ENCODE results near the gene FBXO30. TPM values are rescaled to one million over a fixed set of nuclear protein-coding genes. Genes with fewer than 3 reads are reported as not detected.

Gene FBXO30
- total and polyA plus RNA-seq, 4 donors, result 0.90 to 15.5 (median 3.5) TPM

DNA sequence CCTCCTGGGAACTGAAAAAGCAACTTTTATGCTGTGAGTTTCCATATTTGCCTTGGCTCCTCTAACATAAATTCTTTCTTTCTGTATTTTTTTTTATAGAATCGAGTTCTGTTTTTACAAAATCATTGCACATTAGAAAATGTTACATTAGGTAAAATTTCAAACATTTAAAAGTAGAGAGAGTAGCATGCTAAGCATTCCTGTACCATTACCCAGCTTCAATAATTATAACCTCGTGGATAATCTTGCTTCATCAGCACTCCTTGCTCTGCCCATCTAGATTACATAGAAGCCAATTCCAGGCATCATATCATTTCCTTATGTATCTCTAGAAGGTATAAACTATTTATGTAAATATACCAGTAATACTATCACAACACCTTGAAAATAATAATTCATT, 15.4 kb upstream of the FBXO30 start:
- 84% methylated on average over 2 of the region's 2 CpGs for WGBS
- TF ChIP-seq, protein P1, sequence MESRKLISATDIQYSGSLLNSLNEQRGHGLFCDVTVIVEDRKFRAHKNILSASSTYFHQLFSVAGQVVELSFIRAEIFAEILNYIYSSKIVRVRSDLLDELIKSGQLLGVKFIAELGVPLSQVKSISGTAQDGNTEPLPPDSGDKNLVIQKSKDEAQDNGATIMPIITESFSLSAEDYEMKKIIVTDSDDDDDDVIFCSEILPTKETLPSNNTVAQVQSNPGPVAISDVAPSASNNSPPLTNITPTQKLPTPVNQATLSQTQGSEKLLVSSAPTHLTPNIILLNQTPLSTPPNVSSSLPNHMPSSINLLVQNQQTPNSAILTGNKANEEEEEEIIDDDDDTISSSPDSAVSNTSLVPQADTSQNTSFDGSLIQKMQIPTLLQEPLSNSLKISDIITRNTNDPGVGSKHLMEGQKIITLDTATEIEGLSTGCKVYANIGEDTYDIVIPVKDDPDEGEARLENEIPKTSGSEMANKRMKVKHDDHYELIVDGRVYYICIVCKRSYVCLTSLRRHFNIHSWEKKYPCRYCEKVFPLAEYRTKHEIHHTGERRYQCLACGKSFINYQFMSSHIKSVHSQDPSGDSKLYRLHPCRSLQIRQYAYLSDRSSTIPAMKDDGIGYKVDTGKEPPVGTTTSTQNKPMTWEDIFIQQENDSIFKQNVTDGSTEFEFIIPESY (IDR thresholded peaks at IDR 0.05), result no peak
- no peak for TF ChIP-seq FOXA2 (IDR thresholded peaks at IDR 0.05)
- TF ChIP-seq, protein P2, sequence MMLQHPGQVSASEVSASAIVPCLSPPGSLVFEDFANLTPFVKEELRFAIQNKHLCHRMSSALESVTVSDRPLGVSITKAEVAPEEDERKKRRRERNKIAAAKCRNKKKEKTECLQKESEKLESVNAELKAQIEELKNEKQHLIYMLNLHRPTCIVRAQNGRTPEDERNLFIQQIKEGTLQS (IDR thresholded peaks at IDR 0.05), result no peak
- TF ChIP-seq, protein P3, sequence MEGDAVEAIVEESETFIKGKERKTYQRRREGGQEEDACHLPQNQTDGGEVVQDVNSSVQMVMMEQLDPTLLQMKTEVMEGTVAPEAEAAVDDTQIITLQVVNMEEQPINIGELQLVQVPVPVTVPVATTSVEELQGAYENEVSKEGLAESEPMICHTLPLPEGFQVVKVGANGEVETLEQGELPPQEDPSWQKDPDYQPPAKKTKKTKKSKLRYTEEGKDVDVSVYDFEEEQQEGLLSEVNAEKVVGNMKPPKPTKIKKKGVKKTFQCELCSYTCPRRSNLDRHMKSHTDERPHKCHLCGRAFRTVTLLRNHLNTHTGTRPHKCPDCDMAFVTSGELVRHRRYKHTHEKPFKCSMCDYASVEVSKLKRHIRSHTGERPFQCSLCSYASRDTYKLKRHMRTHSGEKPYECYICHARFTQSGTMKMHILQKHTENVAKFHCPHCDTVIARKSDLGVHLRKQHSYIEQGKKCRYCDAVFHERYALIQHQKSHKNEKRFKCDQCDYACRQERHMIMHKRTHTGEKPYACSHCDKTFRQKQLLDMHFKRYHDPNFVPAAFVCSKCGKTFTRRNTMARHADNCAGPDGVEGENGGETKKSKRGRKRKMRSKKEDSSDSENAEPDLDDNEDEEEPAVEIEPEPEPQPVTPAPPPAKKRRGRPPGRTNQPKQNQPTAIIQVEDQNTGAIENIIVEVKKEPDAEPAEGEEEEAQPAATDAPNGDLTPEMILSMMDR (IDR thresholded peaks at IDR 0.05; ENCODE audit: low read depth, low read length, missing input control), result no peak
- TF ChIP-seq TAF1 (conservative IDR thresholded peaks at IDR 0.05), result no peak

DNA sequence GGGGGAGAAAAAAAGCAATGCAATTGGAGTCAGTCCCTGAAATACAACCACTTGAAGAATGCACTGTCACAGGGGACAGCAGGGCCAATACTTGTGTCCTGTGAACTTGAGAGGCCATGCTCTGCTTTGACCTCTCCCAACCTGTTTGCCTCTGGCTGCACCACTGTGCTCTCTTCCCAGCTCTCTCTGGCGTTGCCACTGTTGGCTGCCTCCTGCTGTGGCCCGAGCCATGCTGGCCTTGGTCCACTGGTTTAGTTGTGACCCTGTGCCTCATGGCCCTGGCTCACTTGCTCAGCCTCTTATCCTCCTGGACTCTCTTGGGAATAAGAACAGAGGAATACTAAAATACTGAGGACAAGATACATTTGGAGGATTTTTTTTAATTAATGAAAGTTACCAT, 14.5 kb upstream of the FBXO30 start:
- H3K9me3 ChIP-seq (ENCODE audit: control insufficient read depth in 4 of 4, low read length in 3 of 4), result no peaks in the 10 kb centered on the region
- DNase-seq (ENCODE audit: low spot score), result no peak
- TF ChIP-seq, protein P4, sequence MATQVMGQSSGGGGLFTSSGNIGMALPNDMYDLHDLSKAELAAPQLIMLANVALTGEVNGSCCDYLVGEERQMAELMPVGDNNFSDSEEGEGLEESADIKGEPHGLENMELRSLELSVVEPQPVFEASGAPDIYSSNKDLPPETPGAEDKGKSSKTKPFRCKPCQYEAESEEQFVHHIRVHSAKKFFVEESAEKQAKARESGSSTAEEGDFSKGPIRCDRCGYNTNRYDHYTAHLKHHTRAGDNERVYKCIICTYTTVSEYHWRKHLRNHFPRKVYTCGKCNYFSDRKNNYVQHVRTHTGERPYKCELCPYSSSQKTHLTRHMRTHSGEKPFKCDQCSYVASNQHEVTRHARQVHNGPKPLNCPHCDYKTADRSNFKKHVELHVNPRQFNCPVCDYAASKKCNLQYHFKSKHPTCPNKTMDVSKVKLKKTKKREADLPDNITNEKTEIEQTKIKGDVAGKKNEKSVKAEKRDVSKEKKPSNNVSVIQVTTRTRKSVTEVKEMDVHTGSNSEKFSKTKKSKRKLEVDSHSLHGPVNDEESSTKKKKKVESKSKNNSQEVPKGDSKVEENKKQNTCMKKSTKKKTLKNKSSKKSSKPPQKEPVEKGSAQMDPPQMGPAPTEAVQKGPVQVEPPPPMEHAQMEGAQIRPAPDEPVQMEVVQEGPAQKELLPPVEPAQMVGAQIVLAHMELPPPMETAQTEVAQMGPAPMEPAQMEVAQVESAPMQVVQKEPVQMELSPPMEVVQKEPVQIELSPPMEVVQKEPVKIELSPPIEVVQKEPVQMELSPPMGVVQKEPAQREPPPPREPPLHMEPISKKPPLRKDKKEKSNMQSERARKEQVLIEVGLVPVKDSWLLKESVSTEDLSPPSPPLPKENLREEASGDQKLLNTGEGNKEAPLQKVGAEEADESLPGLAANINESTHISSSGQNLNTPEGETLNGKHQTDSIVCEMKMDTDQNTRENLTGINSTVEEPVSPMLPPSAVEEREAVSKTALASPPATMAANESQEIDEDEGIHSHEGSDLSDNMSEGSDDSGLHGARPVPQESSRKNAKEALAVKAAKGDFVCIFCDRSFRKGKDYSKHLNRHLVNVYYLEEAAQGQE (IDR thresholded peaks at IDR 0.05), result no peak
- TF ChIP-seq RXRA (IDR thresholded peaks at IDR 0.05), result peak; percentile 9 to 28
- H3K27me3 ChIP-seq (ENCODE audit: control insufficient read depth in 4 of 4, insufficient read depth in 4 of 4, low read length in 3 of 4), result no peaks in the 10 kb centered on the region
- no peaks in the 10 kb centered on the region for H3K4me1 ChIP-seq (ENCODE audit: control insufficient read depth in 4 of 4, insufficient read depth in 4 of 4, low read length in 3 of 4)
- no peak overlapping the region for H3K4me3 ChIP-seq (ENCODE audit: low read depth in 1 of 3, low read length in 3 of 3)
- 27% methylated on average over 2 of the region's 2 CpGs for WGBS
- no peak overlapping the region for H3K27ac ChIP-seq (ENCODE audit: low read depth in 1 of 2, low read length in 2 of 2)
- no peaks in the 10 kb centered on the region for H3K36me3 ChIP-seq (ENCODE audit: control insufficient read depth in 4 of 4, insufficient read depth in 3 of 4, low read depth in 1 of 4, low read length in 3 of 4)
- no peak overlapping the region for H3K9ac ChIP-seq (ENCODE audit: low read depth in 1 of 2, low read length in 2 of 2)

More for the DNA sequence above, 15.4 kb upstream of the FBXO30 start:
- Histone ChIP-seq H3K27ac (ENCODE audit: low read depth in 1 of 2, low read length in 2 of 2) (no peak overlapping the region), H3K27me3 (ENCODE audit: control insufficient read depth in 4 of 4, insufficient read depth in 4 of 4, low read length in 3 of 4) (no peaks in the 10 kb centered on the region), H3K9me3 (ENCODE audit: control insufficient read depth in 4 of 4, low read length in 3 of 4) (no peaks in the 10 kb centered on the region), H3K9ac (ENCODE audit: low read depth in 1 of 2, low read length in 2 of 2) (no peak overlapping the region), H3K4me1 (ENCODE audit: control insufficient read depth in 4 of 4, insufficient read depth in 4 of 4, low read length in 3 of 4) (no peaks in the 10 kb centered on the region), H3K36me3 (ENCODE audit: control insufficient read depth in 4 of 4, insufficient read depth in 3 of 4, low read depth in 1 of 4, low read length in 3 of 4) (no peaks in the 10 kb centered on the region), H3K4me3 (ENCODE audit: low read depth in 1 of 3, low read length in 3 of 3) (no peak overlapping the region)
- DNase-seq (ENCODE audit: low spot score), result no peak

DNA sequence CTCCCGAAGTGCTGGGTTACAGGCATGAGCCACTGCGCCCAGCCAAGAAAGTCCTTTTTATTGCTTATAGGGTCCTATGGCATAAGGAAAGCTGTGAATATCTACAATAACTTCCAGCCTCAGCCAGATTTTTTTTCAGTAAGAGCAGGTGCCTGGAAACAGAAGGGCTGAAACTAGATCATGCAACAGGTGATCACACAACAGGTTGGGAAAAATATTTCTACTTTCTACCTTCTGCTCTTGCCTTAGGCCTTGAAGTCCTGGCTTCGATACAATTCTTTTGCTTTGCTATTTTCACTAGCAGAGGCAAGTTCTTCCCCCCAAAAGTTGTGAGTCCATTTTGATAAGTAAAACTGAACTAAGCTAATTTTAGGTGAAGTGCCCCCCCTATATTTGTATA, 9.7 kb upstream of the FBXO30 start:
- no peaks in the 10 kb centered on the region for H3K4me1 ChIP-seq (ENCODE audit: control insufficient read depth in 4 of 4, insufficient read depth in 4 of 4, low read length in 3 of 4)
- H3K4me3 ChIP-seq (ENCODE audit: low read depth in 1 of 3, low read length in 3 of 3), result no peak overlapping the region
- H3K9me3 ChIP-seq (ENCODE audit: control insufficient read depth in 4 of 4, low read length in 3 of 4), result no peaks in the 10 kb centered on the region
- no peak for DNase-seq (ENCODE audit: low spot score)
- 98% methylated on average over 3 of the region's 3 CpGs for WGBS
- H3K27ac ChIP-seq (ENCODE audit: low read depth in 1 of 2, low read length in 2 of 2), result no peak overlapping the region
- no peaks in the 10 kb centered on the region for H3K27me3 ChIP-seq (ENCODE audit: control insufficient read depth in 4 of 4, insufficient read depth in 4 of 4, low read length in 3 of 4)
- H3K36me3 ChIP-seq (ENCODE audit: control insufficient read depth in 4 of 4, insufficient read depth in 3 of 4, low read depth in 1 of 4, low read length in 3 of 4), result no peaks in the 10 kb centered on the region
- no peak overlapping the region for H3K9ac ChIP-seq (ENCODE audit: low read depth in 1 of 2, low read length in 2 of 2)
- TF ChIP-seq FOXA1 (IDR thresholded peaks at IDR 0.05) (no peak), TAF1 (conservative IDR thresholded peaks at IDR 0.05) (no peak), RXRA (IDR thresholded peaks at IDR 0.05) (no peak), RAD21 (IDR thresholded peaks at IDR 0.05) (no peak), NR2F2 (IDR thresholded peaks at IDR 0.05) (no peak), JUND (IDR thresholded peaks at IDR 0.05) (no peak), EGR1 (IDR thresholded peaks at IDR 0.05; ENCODE audit: low read depth in 2 of 2) (no peak), FOXA2 (IDR thresholded peaks at IDR 0.05) (no peak)
- TF ChIP-seq, protein P3 (IDR thresholded peaks at IDR 0.05; ENCODE audit: low read depth, low read length, missing input control), result no peak
- TF ChIP-seq, protein P4 (IDR thresholded peaks at IDR 0.05), result no peak

All from liver (tissue), 9 donors.